ENCODE data around the gene SPACA9.

Gene SPACA9

GRCh38 chr9:132901858-132902831, 23.4 kb downstream of the SPACA9 start:
- Histone ChIP-seq H3K27me3 (ENCODE audit: insufficient read depth, poor library complexity, severe bottlenecking) (no peaks in the 10 kb centered on the region), H3K4me1 (ENCODE audit: insufficient read depth, poor library complexity, severe bottlenecking) (no peaks in the 10 kb centered on the region), H3K4me3 (ENCODE audit: severe bottlenecking) (no peak overlapping the region), H3K36me3 (ENCODE audit: low read depth) (peaks cover 49% of the 10 kb centered on the region), H3K27ac (ENCODE audit: poor library complexity, severe bottlenecking) (no peak overlapping the region), H3K9me3 (ENCODE audit: severe bottlenecking) (no peaks in the 10 kb centered on the region)
- TF ChIP-seq CTCF (IDR thresholded peaks at IDR 0.05; ENCODE audit: poor library complexity, severe bottlenecking) = peak; percentile 93
- peak; percentile 85 for ATAC-seq (ENCODE audit: low read depth)
- DNase-seq (ENCODE audit: low spot score) = no peak

GRCh38 chr9:132903574-132904492, 25.1 kb downstream of the SPACA9 start:
- Histone ChIP-seq H3K9me3 (ENCODE audit: severe bottlenecking) (no peaks in the 10 kb centered on the region), H3K4me3 (ENCODE audit: severe bottlenecking) (no peak overlapping the region), H3K4me1 (ENCODE audit: insufficient read depth, poor library complexity, severe bottlenecking) (no peaks in the 10 kb centered on the region), H3K27me3 (ENCODE audit: insufficient read depth, poor library complexity, severe bottlenecking) (no peaks in the 10 kb centered on the region), H3K36me3 (ENCODE audit: low read depth) (peaks cover 38% of the 10 kb centered on the region), H3K27ac (ENCODE audit: poor library complexity, severe bottlenecking) (no peak overlapping the region)
- no peak for TF ChIP-seq CTCF (IDR thresholded peaks at IDR 0.05; ENCODE audit: poor library complexity, severe bottlenecking)
- no peak for DNase-seq (ENCODE audit: low spot score)
- ATAC-seq (ENCODE audit: low read depth) = no peak

- TF ChIP-seq CTCF (IDR thresholded peaks at IDR 0.05; ENCODE audit: poor library complexity, severe bottlenecking) = no peak
- Histone ChIP-seq H3K36me3 (ENCODE audit: low read depth) (peaks cover 39% of the 10 kb centered on the region), H3K27me3 (ENCODE audit: insufficient read depth, poor library complexity, severe bottlenecking) (no peaks in the 10 kb centered on the region), H3K27ac (ENCODE audit: poor library complexity, severe bottlenecking) (no peak overlapping the region), H3K9me3 (ENCODE audit: severe bottlenecking) (no peaks in the 10 kb centered on the region), H3K4me1 (ENCODE audit: insufficient read depth, poor library complexity, severe bottlenecking) (no peaks in the 10 kb centered on the region), H3K4me3 (ENCODE audit: severe bottlenecking) (no peak overlapping the region)
- ATAC-seq (ENCODE audit: low read depth) (no peak), DNase-seq (ENCODE audit: low spot score) (no peak)
Observed at GRCh38 chr9:132905726-132906125, 27.0 kb downstream of the SPACA9 start.

- Histone ChIP-seq H3K4me1 (ENCODE audit: insufficient read depth, poor library complexity, severe bottlenecking) (no peaks in the 10 kb centered on the region), H3K9me3 (ENCODE audit: severe bottlenecking) (no peaks in the 10 kb centered on the region), H3K36me3 (ENCODE audit: low read depth) (peaks cover 32% of the 10 kb centered on the region), H3K27ac (ENCODE audit: poor library complexity, severe bottlenecking) (no peak overlapping the region), H3K27me3 (ENCODE audit: insufficient read depth, poor library complexity, severe bottlenecking) (no peaks in the 10 kb centered on the region), H3K4me3 (ENCODE audit: severe bottlenecking) (no peak overlapping the region)
- TF ChIP-seq CTCF (IDR thresholded peaks at IDR 0.05; ENCODE audit: poor library complexity, severe bottlenecking) = no peak
- ATAC-seq (ENCODE audit: low read depth) (no peak), DNase-seq (ENCODE audit: low spot score) (no peak)
Observed at GRCh38 chr9:132908635-132909034, 29.9 kb downstream of the SPACA9 start.
